ENCODE data around the gene BLOC1S3.

- TF ChIP-seq POLR2A (IDR thresholded peaks at IDR 0.05) (no peak), CTCF (IDR thresholded peaks at IDR 0.05) (no peak)
These were observed 7.4 kb upstream of the BLOC1S3 start for GRCh38 chr19:45171211-45171623.

Measured in right lobe of liver (tissue), 4 donors.